G401 (cell line): ENCODE measurements around the gene STX3. TPM values are rescaled to one million over a fixed set of nuclear protein-coding genes. Genes with fewer than 3 reads are reported as not detected.

ENCODE experiments used
- total RNA-seq: library from RNA; depleted of rRNA; stranded (reverse); fragments of >200 nt; shearing (Covaris generic); gene quantifications from 2 replicates; pipeline ENCODE4 v1.2.3, GENCODE V29; 2014; rRNA removed

Gene STX3
- total RNA-seq, 1 experiment from 2014 or later = 99.1 TPM

Other genes with a start within 250 kb of the STX3 start
- not detected in 2 replicates for gene OR4D9, start 243.8 kb upstream of the STX3 start, total RNA-seq
- 66.3 and 74.1 TPM in 2 replicates for gene OSBP, start 139.6 kb upstream of the STX3 start, total RNA-seq
- 11.7 and 23.1 TPM in 2 replicates for gene PATL1, start 86.3 kb upstream of the STX3 start, total RNA-seq
- not detected in 2 replicates for gene OR10V1, start 41.5 kb upstream of the STX3 start, total RNA-seq
- gene MRPL16, start 55.4 kb downstream of the STX3 start, total RNA-seq = 103 and 124 TPM in 2 replicates
- not detected in 2 replicates for gene CBLIF, start 90.1 kb downstream of the STX3 start, total RNA-seq
- gene TCN1, start 111.1 kb downstream of the STX3 start, total RNA-seq = not detected in 2 replicates
- gene OOSP3, start 123.4 kb downstream of the STX3 start, total RNA-seq = not detected in 2 replicates
- gene OOSP1, start 183.1 kb downstream of the STX3 start, total RNA-seq = not detected in 2 replicates
- gene OOSP4A, start 208.7 kb downstream of the STX3 start, total RNA-seq = not detected in 2 replicates